DOHH2 (cell line): Measurements from ENCODE around the gene ABI1.

Source experiments
- H3F3A ChIP-seq: fragments of 200-600 bp; sonication (generic), shearing (Covaris generic); 2 replicates; pipeline ENCODE4 v1.6.0; 2016; ENCODE audit warnings: antibody characterized with exemption, mild to moderate bottlenecking; ENCODE audit not compliant: control insufficient read depth, insufficient read depth
- H3K27ac ChIP-seq: fragments of 200-600 bp; sonication (generic); 2 replicates; pipeline ENCODE4 v1.5.1; 2014; ENCODE audit warnings: low read depth, mild to moderate bottlenecking, low read length, moderate library complexity
- H3K27me3 ChIP-seq: fragments of 200-600 bp; sonication (generic); 2 replicates; pipeline ENCODE4 v1.6.1; 2014; ENCODE audit warnings: mild to moderate bottlenecking, low read length, mixed read lengths; ENCODE audit not compliant: control insufficient read depth
- H3K36me3 ChIP-seq: fragments of 200-600 bp; sonication (generic); 2 replicates; pipeline ENCODE4 v1.6.1; 2014; ENCODE audit warnings: mild to moderate bottlenecking, low read length, moderate library complexity, mixed read lengths; ENCODE audit not compliant: control insufficient read depth
- H3K4me1 ChIP-seq: fragments of 200-600 bp; sonication (generic); 2 replicates; pipeline ENCODE4 v1.6.1; 2014; ENCODE audit warnings: mild to moderate bottlenecking, low read length, mixed read lengths; ENCODE audit not compliant: control insufficient read depth
- H3K4me2 ChIP-seq: fragments of 200-600 bp; sonication (generic); 2 replicates; pipeline ENCODE4 v1.6.0; 2014; ENCODE audit warnings: mild to moderate bottlenecking, low read length, moderate library complexity
- H3K4me3 ChIP-seq: fragments of 200-600 bp; sonication (generic); 2 replicates; pipeline ENCODE4 v1.5.1; 2014; ENCODE audit warnings: mild to moderate bottlenecking, low read length, mixed read lengths
- H3K79me2 ChIP-seq: fragments of 200-600 bp; sonication (generic); 2 replicates; pipeline ENCODE4 v1.6.1; 2014; ENCODE audit warnings: mild to moderate bottlenecking, low read length, mixed read lengths; ENCODE audit not compliant: control insufficient read depth
- H3K9me2 ChIP-seq: fragments of 200-600 bp; sonication (generic); replicated peaks from 2 replicates; pipeline ENCODE4 v1.6.1; 2014; ENCODE audit warnings: mild to moderate bottlenecking, low read length, mixed read lengths; ENCODE audit not compliant: control insufficient read depth
- H3K9me3 ChIP-seq: fragments of 200-600 bp; sonication (generic); 2 replicates; pipeline ENCODE4 v1.6.1; 2014; ENCODE audit warnings: antibody characterized with exemption, low read length, mixed read lengths; ENCODE audit not compliant: control insufficient read depth, insufficient read depth
- H4K20me1 ChIP-seq: fragments of 200-600 bp; sonication (generic); 2 replicates; pipeline ENCODE4 v1.6.0; 2014; ENCODE audit warnings: low read depth, mild to moderate bottlenecking, antibody characterized with exemption, low read length, moderate library complexity; ENCODE audit not compliant: control insufficient read depth, insufficient read depth
- CTCF ChIP-seq: fragments of 200-600 bp; sonication (generic); IDR thresholded peaks from one replicate; pipeline ENCODE4 v1.5.1; 2014; ENCODE audit warnings: antibody characterized with exemption, mild to moderate bottlenecking, low read depth, low read length; ENCODE audit not compliant: poor library complexity, severe bottlenecking
- EZH2phosphoT487 ChIP-seq: fragments of 200-600 bp; sonication (generic); IDR thresholded peaks from 2 replicates; pipeline ENCODE4 v1.6.1; 2017; ENCODE audit warnings: borderline replicate concordance, mild to moderate bottlenecking, antibody characterized with exemption, low read length, moderate library complexity, mixed read lengths

Gene ABI1

GRCh38 chr10:26863351-26864076 lies 2.8 kb upstream of the ABI1 start:
- peaks cover 22% of the 10 kb centered on the region for H3K79me2 ChIP-seq
- no peak overlapping the region for H3K4me3 ChIP-seq
- 0 out of 2 replicates have a peak, but pooled peaks cover 5% of the 10 kb centered on the region for H4K20me1 ChIP-seq
- H3K9me3 ChIP-seq: no peaks in the 10 kb centered on the region
- H3K4me2 ChIP-seq: no peak overlapping the region
- peaks cover 10% of the 10 kb centered on the region for H3K4me1 ChIP-seq
- H3K9me2 ChIP-seq: no peaks in the 10 kb centered on the region
- peaks cover 10% of the 10 kb centered on the region for H3F3A ChIP-seq
- H3K27ac ChIP-seq: no peak overlapping the region
- no peaks in the 10 kb centered on the region for H3K27me3 ChIP-seq
- peaks cover 20% of the 10 kb centered on the region for H3K36me3 ChIP-seq
- no peak for TF ChIP-seq CTCF
- TF ChIP-seq EZH2phosphoT487: no peak

GRCh38 chr10:26861205-26861998 lies 644 bp upstream of the ABI1 start:
- H4K20me1 ChIP-seq: peaks cover 13% of the 10 kb centered on the region
- peaks cover 27% of the 10 kb centered on the region for H3K36me3 ChIP-seq
- H3K9me2 ChIP-seq: no peaks in the 10 kb centered on the region
- no peaks in the 10 kb centered on the region for H3K27me3 ChIP-seq
- no peaks in the 10 kb centered on the region for H3K9me3 ChIP-seq
- peaks cover 22% of the 10 kb centered on the region for H3F3A ChIP-seq
- H3K27ac ChIP-seq: no peak overlapping the region
- peaks cover 43% of the 10 kb centered on the region for H3K79me2 ChIP-seq
- peak overlapping the region; percentile 69 for H3K4me2 ChIP-seq
- H3K4me3 ChIP-seq: peak overlapping the region; percentile 55
- TF ChIP-seq CTCF (peak; percentile 69), EZH2phosphoT487 (no peak)
- peaks cover 31% of the 10 kb centered on the region for H3K4me1 ChIP-seq

- Histone ChIP-seq H3K36me3 (peaks cover 34% of the 10 kb centered on the region), H4K20me1 (peaks cover 25% of the 10 kb centered on the region), H3K27ac (peak overlapping the region; percentile 98), H3K27me3 (no peaks in the 10 kb centered on the region), H3K79me2 (peaks cover 56% of the 10 kb centered on the region), H3K9me2 (no peaks in the 10 kb centered on the region), H3K4me2 (peak overlapping the region; percentile 85), H3K4me3 (peak overlapping the region; percentile 92), H3F3A (peaks cover 22% of the 10 kb centered on the region), H3K4me1 (peaks cover 44% of the 10 kb centered on the region), H3K9me3 (no peaks in the 10 kb centered on the region)
- TF ChIP-seq CTCF (no peak), EZH2phosphoT487 (no peak)
These were observed 686 bp downstream of the ABI1 start for GRCh38 chr10:26860102-26860442.
